Fibroblast of lung (primary cell): ENCODE results near the gene TUBB2A. TPM values are rescaled to one million over a fixed set of nuclear protein-coding genes. Genes with fewer than 3 reads are reported as not detected.

ENCODE experiments used
- DNase-seq, 2 donors: peaks; one replicate each; pipeline versions ENCODE4 v3.0.0 to v3.0.0-alpha.2; 2010; ENCODE audit warnings: low read depth in 2 of 2
- H2AFZ ChIP-seq: 2 replicates; pipeline ENCODE4 v1.5.1; 2012; ENCODE audit warnings: low read length, control low read depth, inconsistent platforms
- H3K27ac ChIP-seq: 2 replicates; pipeline ENCODE4 v1.5.1; 2011; ENCODE audit warnings: low read length, control low read depth; ENCODE audit not compliant: insufficient read depth
- H3K27me3 ChIP-seq: 2 replicates; pipeline ENCODE4 v1.5.1; 2011; ENCODE audit warnings: mild to moderate bottlenecking, low read length; ENCODE audit not compliant: control insufficient read depth, insufficient read depth
- H3K36me3 ChIP-seq: 2 replicates; pipeline ENCODE4 v1.5.1; 2011; ENCODE audit warnings: low read length; ENCODE audit not compliant: control insufficient read depth, insufficient read depth
- H3K4me1 ChIP-seq: 2 replicates; pipeline ENCODE4 v1.5.1; 2011; ENCODE audit warnings: low read length; ENCODE audit not compliant: control insufficient read depth, insufficient read depth; ENCODE audit errors: extremely low read depth
- H3K4me2 ChIP-seq: 2 replicates; pipeline ENCODE4 v1.5.1; 2011; ENCODE audit warnings: low read length, control low read depth; ENCODE audit not compliant: insufficient read depth; ENCODE audit errors: extremely low read depth
- H3K4me3 ChIP-seq, 4 experiments: fragments of 200-600 bp in 1 of 4; sonication (generic) in 1 of 4; replicated peaks in 1 of 4; 2 replicates each; pipeline ENCODE4 v1.5.1; 2011 to 2016; ENCODE audit warnings: low read length in 4 of 4, low read depth in 3 of 4, mild to moderate bottlenecking in 3 of 4, control low read depth in 2 of 4, inconsistent platforms in 1 of 4, mixed read lengths in 1 of 4; ENCODE audit not compliant: insufficient read depth in 1 of 4; ENCODE audit errors: control extremely low read depth in 1 of 4
- H3K79me2 ChIP-seq: 2 replicates; pipeline ENCODE4 v1.5.1; 2012; ENCODE audit warnings: mild to moderate bottlenecking, low read length, inconsistent platforms; ENCODE audit not compliant: control insufficient read depth, insufficient read depth
- H3K9ac ChIP-seq: 2 replicates; pipeline ENCODE4 v1.5.1; 2011; ENCODE audit warnings: mild to moderate bottlenecking, low read length, control low read depth; ENCODE audit not compliant: insufficient read depth
- H3K9me3 ChIP-seq: 2 replicates; pipeline ENCODE4 v1.5.1; 2012; ENCODE audit warnings: low read depth, low read length; ENCODE audit not compliant: control insufficient read depth, insufficient read depth
- H4K20me1 ChIP-seq: 2 replicates; pipeline ENCODE4 v1.5.1; 2011; ENCODE audit warnings: low read length; ENCODE audit not compliant: control insufficient read depth, insufficient read depth; ENCODE audit errors: extremely low read depth
- CTCF ChIP-seq, 2 donors: IDR thresholded peaks in 1 of 2; conservative IDR thresholded peaks in 1 of 2; 1 replicate in 1 of 2; 2 replicates in 1 of 2; pipeline ENCODE4 v1.5.1; 2011 to 2012; ENCODE audit warnings: low read length in 2 of 2, control low read depth in 1 of 2, inconsistent platforms in 1 of 2, low read depth in 1 of 2, mild to moderate bottlenecking in 1 of 2
- EZH2 ChIP-seq: IDR thresholded peaks from 2 replicates; pipeline ENCODE4 v1.5.1; 2012; ENCODE audit warnings: low read length, control low read depth, mild to moderate bottlenecking; ENCODE audit errors: missing control alignments
- polyA plus RNA-seq, 2 donors: library from polyadenylated mRNA; depleted of rRNA in 1 of 2; stranded (reverse) in 1 of 2; unstranded in 1 of 2; fragments of >200 nt; gene quantifications; 2 replicates each; pipeline ENCODE4 v1.2.1, GENCODE V29; 2011 to 2012; ENCODE audit warnings: missing spikeins in 1 of 2
- total RNA-seq: library from RNA; depleted of rRNA; stranded (reverse); fragments of >200 nt; gene quantifications from 2 replicates; pipeline ENCODE4 v1.2.1, GENCODE V29; 2014

Gene TUBB2A
- total and polyA plus RNA-seq, 2 donors (not counting 1 experiment from before 2014, with no cell fraction given) = 54.3 to 133 TPM

- no peak for TF ChIP-seq CTCF (conservative IDR thresholded peaks at IDR 0.05 in 1 of 2, IDR thresholded peaks at IDR 0.05 in 1 of 2; ENCODE audit: low read depth in 1 of 2, low read length in 2 of 2)
- no peak for TF ChIP-seq EZH2
- Histone ChIP-seq H3K79me2 (no peaks in the 10 kb centered on the region), H3K4me1 (peaks cover 15% of the 10 kb centered on the region), H3K9me3 (no peaks in the 10 kb centered on the region), H4K20me1 (no peaks in the 10 kb centered on the region), H3K4me2 (no peak overlapping the region), H3K9ac (no peak overlapping the region), H3K36me3 (no peaks in the 10 kb centered on the region), H3K4me3 (no peak overlapping the region), H2AFZ (no peak overlapping the region), H3K27ac (no peak overlapping the region), H3K27me3 (peaks cover 3% of the 10 kb centered on the region)
- no peak for DNase-seq
These were observed 47.6 kb upstream of the TUBB2A start for GRCh38 chr6:3204921-3205320.

DNA sequence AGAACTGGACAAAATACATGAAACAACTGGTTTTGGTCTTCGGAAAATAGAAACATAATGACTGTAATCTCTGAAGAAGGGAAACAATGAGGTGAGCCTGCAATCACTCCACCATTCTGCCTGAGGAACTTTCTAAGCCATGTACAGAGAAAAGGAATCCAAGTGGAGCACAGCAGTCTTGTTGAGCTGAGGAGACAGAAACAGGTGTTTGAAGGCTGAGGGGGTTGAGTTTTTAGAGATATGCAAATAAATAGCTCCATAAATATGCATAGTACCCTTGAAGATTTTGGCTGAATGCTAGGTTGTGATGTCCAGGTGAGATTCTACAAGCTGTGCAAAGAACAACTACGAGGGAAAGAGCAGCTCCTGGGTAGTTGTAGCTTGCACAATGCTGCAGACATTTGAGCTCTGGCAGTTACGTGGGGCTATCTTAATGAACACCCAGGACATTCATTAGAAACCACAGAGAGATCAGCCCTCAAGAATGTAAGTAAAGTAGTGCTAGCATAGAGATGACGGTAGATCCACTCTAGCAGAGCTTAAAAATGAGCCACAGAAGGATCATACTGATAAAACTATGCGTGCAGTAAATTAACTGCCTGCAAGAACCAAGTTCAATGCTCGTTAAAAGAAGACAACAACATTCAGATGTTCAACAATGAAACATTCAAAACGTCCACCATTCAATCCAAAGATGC is 45.8 kb upstream of the TUBB2A start:
- H3K4me3 ChIP-seq = no peak overlapping the region
- no peak for TF ChIP-seq EZH2
- no peak for TF ChIP-seq CTCF (conservative IDR thresholded peaks at IDR 0.05 in 1 of 2, IDR thresholded peaks at IDR 0.05 in 1 of 2; ENCODE audit: low read depth in 1 of 2, low read length in 2 of 2)
- H3K36me3 ChIP-seq = no peaks in the 10 kb centered on the region
- H4K20me1 ChIP-seq = no peaks in the 10 kb centered on the region
- no peak overlapping the region for H2AFZ ChIP-seq
- H3K79me2 ChIP-seq = no peaks in the 10 kb centered on the region
- H3K4me2 ChIP-seq = no peak overlapping the region
- H3K27me3 ChIP-seq = peaks cover 3% of the 10 kb centered on the region
- peaks cover 4% of the 10 kb centered on the region for H3K4me1 ChIP-seq
- DNase-seq = peak; percentile 23 to 95
- no peaks in the 10 kb centered on the region for H3K9me3 ChIP-seq
- no peak overlapping the region for H3K9ac ChIP-seq
- H3K27ac ChIP-seq = no peak overlapping the region

- no peaks in the 10 kb centered on the region for H3K79me2 ChIP-seq
- H3K4me3 ChIP-seq = no peak overlapping the region
- H4K20me1 ChIP-seq = no peaks in the 10 kb centered on the region
- H3K9ac ChIP-seq = no peak overlapping the region
- no peaks in the 10 kb centered on the region for H3K4me1 ChIP-seq
- DNase-seq = no peak
- TF ChIP-seq EZH2 (no peak), CTCF (conservative IDR thresholded peaks at IDR 0.05 in 1 of 2, IDR thresholded peaks at IDR 0.05 in 1 of 2; ENCODE audit: low read depth in 1 of 2, low read length in 2 of 2) (no peak)
- H3K4me2 ChIP-seq = no peak overlapping the region
- H3K27ac ChIP-seq = no peak overlapping the region
- H2AFZ ChIP-seq = no peak overlapping the region
- no peaks in the 10 kb centered on the region for H3K36me3 ChIP-seq
- H3K9me3 ChIP-seq = no peaks in the 10 kb centered on the region
- peaks cover 3% of the 10 kb centered on the region for H3K27me3 ChIP-seq
These were observed 44.0 kb upstream of the TUBB2A start for GRCh38 chr6:3201388-3201787.
